Measurements from ENCODE around the gene TGFBR3.

DNA sequence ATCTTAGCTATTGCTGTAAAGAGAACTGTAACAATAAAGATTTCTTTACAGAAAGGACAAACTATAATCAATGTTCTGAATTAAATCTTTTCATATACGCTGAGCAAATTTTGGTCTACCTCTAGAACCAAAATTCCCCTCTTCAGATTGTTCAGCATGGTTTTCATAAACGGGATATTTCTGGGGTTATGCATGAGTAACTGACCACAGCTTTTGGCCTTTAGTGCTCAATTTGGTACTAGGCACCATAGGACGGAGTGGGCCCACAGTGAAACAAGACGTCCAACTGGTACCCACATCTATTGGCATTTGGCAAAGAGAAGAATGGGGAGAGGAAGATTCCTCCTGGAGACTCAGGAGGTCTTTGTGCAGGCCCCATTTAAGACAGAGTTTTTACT, 184.5 kb downstream of the TGFBR3 start:
- TF ChIP-seq POLR2A (IDR thresholded peaks at IDR 0.05) (no peak), CTCF (IDR thresholded peaks at IDR 0.05) (no peak)

Measured in Peyer's patch (tissue), 4 donors.